GM19324 (cell line): ENCODE data around the gene PTGR1.
"Not testable (repeated sequence)": the region's sequence is repeated elsewhere in the genome, so short reads cannot be mapped to it uniquely, and the experiment has no call there.

Experiments used
- ATAC-seq: cut with Tn5 transposase; IDR thresholded peaks from one replicate; pipeline ENCODE4 v1.9.1; 2021; ENCODE audit warnings: mild to moderate bottlenecking, moderate library complexity; ENCODE audit not compliant: unreplicated experiment, low FRiP score

Gene PTGR1

DNA sequence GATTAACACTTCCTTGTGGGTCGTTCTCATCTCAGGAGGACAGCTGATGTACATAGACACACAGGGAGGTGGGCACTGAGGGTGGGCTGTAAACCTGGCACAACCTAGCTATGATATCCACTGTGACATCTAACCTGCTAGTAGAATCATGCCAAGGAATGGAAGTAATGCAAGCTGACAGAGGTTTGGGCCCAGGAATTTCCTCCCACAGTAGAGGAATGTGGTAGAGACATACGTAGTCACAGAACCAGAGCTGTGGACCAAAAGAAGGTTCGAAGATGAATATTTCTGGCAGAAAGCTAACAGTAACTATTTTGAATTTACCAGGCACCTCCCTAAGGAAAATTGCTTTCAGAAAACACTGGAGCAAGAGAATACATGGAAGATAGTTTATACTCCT is 16.5 kb upstream of the PTGR1 start:
- ATAC-seq = no peak

DNA sequence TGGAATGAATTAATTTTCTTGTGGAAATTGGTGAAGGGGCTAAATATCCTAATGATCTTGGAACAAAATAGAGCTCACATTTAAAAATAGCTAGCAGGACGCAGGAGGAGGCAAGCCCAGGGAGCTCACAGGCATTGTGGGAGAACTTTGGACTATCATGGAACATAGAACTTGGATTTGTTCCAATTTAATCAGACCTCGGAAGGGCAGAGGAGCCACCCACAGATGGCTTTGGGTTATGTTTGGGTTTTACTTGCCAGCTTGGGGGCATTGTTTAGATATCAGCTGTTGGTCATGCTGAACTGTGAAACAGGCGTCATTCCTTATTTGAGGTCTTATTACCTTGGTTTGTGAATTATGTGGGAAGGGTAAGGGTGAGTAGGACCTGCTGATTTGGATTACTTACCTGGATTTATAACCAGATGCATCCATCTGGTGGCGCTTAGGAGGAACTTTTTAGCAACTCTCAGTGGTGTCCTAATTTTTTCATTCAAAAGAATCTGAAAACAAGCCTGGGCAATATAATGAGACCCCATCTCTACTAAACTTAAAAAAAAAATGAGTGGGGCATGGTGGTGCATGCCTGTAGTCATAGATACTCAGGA is 14.1 kb upstream of the PTGR1 start:
- no peak for ATAC-seq

DNA sequence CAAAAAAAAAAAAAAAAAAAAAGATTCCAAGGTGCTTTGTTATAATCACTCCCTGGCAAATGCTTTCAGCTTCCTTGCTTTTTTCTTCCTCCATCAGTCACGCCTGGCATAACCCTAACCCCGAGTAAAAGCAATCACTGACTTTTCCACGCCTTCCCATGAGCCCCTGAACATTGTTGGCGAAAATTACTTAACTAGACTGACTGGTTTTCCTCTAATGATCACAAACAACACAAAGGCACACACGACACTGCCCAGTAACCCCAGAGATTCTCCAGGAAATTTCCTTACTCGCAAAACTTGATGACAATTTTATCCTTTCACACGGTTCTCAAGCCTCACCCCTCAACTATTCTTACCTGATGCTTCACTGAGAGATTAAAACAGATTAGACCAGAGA is 11.4 kb upstream of the PTGR1 start:
- no peak for ATAC-seq

GRCh38 chr9:111610149-111610548 is 10.7 kb upstream of the PTGR1 start:
- ATAC-seq = no peak

DNA sequence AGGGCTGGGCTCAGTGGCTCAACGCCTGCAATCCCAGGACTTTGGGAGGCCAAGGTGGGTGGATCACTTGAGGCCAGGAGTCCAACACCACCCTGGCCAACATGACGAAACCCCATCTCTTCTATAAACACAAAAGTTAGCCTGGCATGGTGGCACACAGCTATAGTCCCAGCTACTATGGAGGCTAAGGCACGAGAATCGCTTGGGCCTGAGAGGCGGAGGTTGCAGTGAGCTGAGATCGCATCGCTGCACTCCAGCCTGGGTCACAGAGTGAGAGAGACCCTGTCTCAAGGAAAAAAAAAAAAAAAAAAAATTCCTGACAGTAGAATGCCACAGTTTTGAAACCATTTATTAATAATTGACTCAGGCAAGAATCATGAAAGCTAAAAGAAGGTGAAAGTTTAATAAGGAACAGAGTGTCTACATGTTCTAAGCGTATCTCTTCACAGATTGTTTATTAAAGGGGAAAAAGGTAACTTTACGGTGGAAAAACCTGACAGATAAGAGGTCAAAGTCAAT is 5.7 kb upstream of the PTGR1 start:
- no peak for ATAC-seq

DNA sequence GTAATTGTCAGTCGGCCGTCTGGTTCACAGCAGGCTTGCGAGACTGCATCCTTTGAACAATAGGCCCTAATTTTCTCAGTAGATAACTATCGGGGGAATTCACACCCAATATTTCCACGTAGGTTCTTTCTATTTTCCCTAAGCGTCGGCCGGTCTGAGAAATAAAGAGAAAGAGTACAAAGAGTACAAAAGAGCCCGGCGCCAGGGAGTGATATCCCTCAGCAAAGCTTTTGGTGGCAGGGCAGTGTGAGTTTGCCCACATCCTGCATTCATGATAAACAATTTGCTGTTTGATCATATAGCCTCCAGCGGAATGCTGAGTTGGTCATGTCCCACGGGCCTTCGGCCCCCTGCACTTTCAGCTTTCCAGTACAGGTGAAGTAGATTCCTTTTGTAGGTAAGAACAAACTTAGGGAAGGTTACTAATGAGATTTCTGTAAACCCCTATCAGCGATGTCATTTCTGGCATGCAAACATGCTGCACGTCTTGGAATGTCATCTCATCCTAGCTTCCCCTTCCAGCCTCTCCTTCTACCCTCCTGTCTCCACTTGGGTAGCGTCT is 4.7 kb upstream of the PTGR1 start:
- ATAC-seq = no peak

DNA sequence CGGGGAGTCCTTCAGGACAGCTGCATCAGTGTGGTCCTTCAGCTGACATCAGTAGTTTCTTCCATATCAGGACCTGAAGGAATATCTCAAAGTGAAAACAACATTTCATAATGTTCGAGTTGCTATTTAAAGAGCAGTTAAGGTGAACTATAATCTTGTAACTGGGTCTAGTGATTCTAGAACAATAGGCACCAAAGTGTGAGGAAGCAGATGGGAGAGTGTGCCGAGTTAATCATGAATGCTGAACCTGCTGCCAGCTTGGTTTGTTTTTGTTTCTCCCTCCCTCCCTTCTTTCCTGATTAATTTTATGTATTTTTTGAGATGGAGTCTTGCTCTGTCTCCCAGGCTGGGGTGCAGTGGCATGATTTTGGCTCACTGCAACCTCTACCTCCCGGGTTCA is 3.6 kb upstream of the PTGR1 start:
- ATAC-seq = no peak

GRCh38 chr9:111601237-111602018 is 2.0 kb upstream of the PTGR1 start:
- no peak for ATAC-seq

DNA sequence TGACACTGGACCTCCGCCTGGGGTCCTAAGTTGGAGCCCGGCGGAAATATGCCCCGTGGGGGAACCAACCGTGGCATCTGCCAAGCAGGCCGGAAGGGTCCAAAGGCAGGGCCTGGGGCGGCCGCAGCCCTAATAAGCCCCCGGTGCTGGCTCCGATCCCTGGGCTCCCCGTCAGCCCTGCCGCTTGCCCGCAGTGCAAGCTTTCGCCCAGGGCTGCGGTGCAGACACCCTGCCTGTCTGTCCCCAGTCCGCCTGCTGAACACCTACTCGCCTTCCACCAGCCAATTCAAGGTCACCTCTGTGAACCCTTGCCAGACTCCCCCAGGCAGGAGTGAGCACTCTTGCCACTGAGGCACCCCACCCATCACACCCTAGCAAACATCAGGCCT is 502 bp upstream of the PTGR1 start:
- ATAC-seq = no peak

DNA sequence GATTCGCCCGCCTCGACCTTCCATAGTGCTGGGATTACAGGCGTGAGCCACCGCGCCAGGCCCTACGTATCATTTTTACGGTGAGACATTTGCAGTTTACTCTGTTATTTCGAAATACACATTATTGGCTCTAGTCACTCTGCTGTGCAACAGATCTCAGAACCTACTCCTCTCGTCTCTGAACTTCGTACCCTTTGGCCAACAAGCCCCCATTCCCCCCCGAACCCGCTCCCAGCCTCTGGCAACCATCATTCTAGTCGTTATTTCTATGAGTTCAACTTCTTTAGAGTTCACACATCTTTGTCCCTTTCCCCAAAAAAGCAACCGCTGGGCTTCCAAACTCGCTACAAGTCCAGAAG is 735 bp downstream of the PTGR1 start:
- ATAC-seq = no peak

GRCh38 chr9:111597852-111598732 is 1.4 kb downstream of the PTGR1 start:
- ATAC-seq = no peak

- ATAC-seq = no peak
Observed at GRCh38 chr9:111588846-111589245, 10.6 kb downstream of the PTGR1 start.

- no peak for ATAC-seq
Observed at GRCh38 chr9:111586378-111586777, 13.1 kb downstream of the PTGR1 start.

DNA sequence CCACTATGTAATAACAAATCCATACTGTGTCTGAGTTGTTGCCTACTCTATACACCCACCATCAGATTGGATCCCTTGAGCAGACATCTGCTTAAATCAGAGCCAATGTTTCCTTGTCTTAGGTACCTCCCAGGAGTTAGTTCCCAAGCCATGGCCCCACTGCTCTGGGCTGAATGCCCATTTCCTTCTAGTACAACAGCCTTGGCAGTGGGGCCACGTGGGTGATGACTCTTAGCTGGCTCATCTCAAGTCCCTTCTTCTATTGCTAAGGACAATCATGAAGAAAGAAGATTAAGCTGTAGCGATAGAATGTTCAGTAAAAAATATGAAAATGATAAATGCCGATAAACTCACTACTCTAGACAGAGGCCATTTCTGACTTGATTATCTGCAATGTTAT is 16.6 kb downstream of the PTGR1 start:
- no peak for ATAC-seq

- no peak for ATAC-seq
Observed at GRCh38 chr9:111572950-111573604, 26.4 kb downstream of the PTGR1 start.

DNA sequence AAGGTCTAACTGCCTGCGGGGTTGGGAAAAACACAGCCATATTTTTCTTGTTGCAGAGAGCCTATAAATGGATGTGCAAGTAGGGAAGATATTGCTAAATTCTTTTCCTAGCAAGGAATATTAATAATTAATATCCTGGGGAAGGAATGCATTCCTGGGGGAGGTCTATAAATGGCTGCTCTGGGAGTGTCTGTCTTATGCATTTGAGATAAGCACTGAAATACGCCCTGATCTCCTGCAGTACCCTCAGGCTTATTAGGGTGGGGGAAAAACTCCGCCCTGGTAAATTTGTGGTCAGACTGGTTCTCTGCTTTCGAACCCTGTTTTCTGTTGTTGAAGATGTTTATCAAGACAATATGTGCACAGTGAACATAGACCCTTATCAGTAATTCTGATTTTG is 31.3 kb downstream of the PTGR1 start:
- ATAC-seq = not testable (repeated sequence)

- no peak for ATAC-seq
Observed at GRCh38 chr9:111566234-111566633, 33.2 kb downstream of the PTGR1 start.

DNA sequence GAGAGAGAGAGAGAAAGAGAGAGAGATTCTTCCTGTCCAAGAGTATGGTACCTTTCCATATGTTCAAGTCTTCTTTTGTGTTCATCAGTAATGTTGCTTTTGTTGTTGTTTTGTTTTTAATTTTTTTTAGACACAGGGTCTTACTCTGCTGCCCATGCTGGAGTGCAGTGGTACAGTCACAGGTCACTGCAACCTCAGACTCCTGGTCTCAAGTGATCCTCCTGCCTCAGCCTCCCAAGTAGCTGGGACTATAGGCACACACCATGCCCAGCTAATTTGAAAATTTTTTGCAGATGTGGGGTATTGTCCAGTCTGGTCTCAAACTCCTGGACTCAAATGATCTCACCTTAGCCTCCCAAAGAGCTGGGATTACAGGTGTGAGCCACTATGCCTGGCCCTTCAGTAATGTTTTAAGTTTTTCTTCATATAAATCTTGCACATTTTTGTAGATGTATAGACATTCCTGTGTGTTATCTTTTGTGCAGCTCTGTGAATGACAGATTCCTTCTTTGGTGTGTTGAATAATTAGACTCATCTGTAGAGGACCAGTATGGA is 38.2 kb downstream of the PTGR1 start:
- no peak for ATAC-seq

DNA sequence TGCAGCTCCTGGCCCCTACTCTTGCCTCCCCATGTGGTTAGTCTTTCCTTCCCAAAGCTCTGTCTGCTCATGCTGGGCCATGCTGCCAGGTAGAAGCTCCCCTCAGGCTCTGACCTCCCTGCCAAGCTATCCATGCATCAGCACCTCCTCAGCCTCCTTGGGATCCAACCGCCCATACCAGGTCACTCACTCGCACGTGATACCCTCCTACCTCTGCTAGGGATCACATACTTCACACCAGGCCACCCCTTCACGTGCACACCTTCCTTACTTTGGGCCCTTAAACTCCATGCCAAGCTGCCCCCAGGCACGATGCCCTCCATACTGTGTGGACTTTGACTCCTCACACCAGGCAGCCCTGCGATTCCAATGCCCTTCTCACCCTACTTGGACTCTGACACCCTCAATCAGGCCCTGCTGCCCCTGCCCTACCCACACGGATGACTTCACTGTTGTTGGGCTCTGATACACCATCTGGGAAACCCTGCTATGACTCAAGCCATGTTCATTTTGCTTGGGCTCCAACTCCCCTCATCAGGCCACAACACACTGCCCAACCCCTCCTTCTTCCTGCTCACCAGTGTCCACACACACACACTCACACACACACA is 40.3 kb downstream of the PTGR1 start:
- ATAC-seq = no peak

GRCh38 chr9:111555425-111555824 is 44.0 kb downstream of the PTGR1 start:
- not testable (repeated sequence) for ATAC-seq
